Ovary (tissue), 9 donors: Measurements from ENCODE around the gene PODNL1. TPM values are rescaled to one million over a fixed set of nuclear protein-coding genes. Genes with fewer than 3 reads are reported as not detected.

Experiments
- DNase-seq, 5 donors: peaks; one replicate each; pipeline ENCODE4 v3.0.0-alpha.2; 2019 to 2020
- H3K27ac ChIP-seq, 2 donors: fragments of 200-600 bp; one replicate each; pipeline versions ENCODE4 v1.5.1 to v1.8.0; 2019 to 2022
- H3K27me3 ChIP-seq: fragments of 200-600 bp; one replicate; pipeline ENCODE4 v1.8.0; 2022
- H3K36me3 ChIP-seq: fragments of 200-600 bp; sonication (generic); one replicate; pipeline ENCODE4 v1.5.1; 2019
- H3K4me1 ChIP-seq: one replicate; pipeline ENCODE4 v1.8.1; 2013; ENCODE audit warnings: mild to moderate bottlenecking, moderate library complexity; ENCODE audit not compliant: insufficient read depth
- H3K4me3 ChIP-seq: fragments of 200-600 bp; sonication (generic); one replicate; pipeline ENCODE4 v1.5.1; 2017
- H3K9me3 ChIP-seq, 2 donors: fragments of 200-600 bp in 1 of 2; sonication (generic) in 1 of 2; one replicate each; pipeline versions ENCODE4 v1.5.1 to v1.8.1; 2013 to 2019; ENCODE audit warnings: mild to moderate bottlenecking in 1 of 2, moderate library complexity in 1 of 2
- CTCF ChIP-seq, 3 donors: fragments of 450-650 bp in 2 of 3; fragments of 200-600 bp in 1 of 3; IDR thresholded peaks; one replicate each; pipeline versions ENCODE4 v1.5.1 to v1.8.0; 2016 to 2022; ENCODE audit warnings: antibody characterized with exemption in 3 of 3, mild to moderate bottlenecking in 1 of 3
- EP300 ChIP-seq: sonication (generic); formaldehyde crosslinking; IDR thresholded peaks from one replicate; pipeline ENCODE4 v1.6.1; 2017; ENCODE audit warnings: antibody characterized with exemption
- POLR2A ChIP-seq: fragments of 450-650 bp; IDR thresholded peaks from one replicate; pipeline ENCODE4 v1.6.1; 2017; ENCODE audit warnings: antibody characterized with exemption, mild to moderate bottlenecking, moderate library complexity
- WGBS, 3 donors: extraction: QIAGEN DNeasy Blood & Tissue Kit in 1 of 3; methylation state at CpG; one replicate each; pipeline versions ENCODE4 v1.1.5 to v1.1.7; 2013 to 2017; 5-methylcytosine and 5-hydroxymethylcytosine counted together
- intact Hi-C, 4 donors: fragments of 100-400 bp; cut with DNase I; formaldehyde crosslinking; loops; one replicate each; pipeline versions ENCODE4 v1.11.0 to v1.15.1; 2022 to 2023
- polyA plus RNA-seq, 2 donors: library from polyadenylated mRNA; stranded (reverse); fragments of 200-250 nt in 1 of 2; fragments of 350-450 nt in 1 of 2; fragmentation: Illumina TruSeq in 1 of 2; extraction: RNeasy Lipid Tissue Mini Kit (QIAGEN cat#74804) in 1 of 2; gene quantifications; one replicate each; pipeline ENCODE4 v1.2.3, GENCODE V29; 2013 to 2014
- total RNA-seq, 7 donors: library from RNA; depleted of rRNA in 2 of 7; stranded (reverse); fragments of >200 nt in 2 of 7; fragmentation: NEBNext Ultra II Directional in 3 of 7; extraction: Animal tissue kit (Norgen Biotek cat#: 25700) in 3 of 7; gene quantifications; one replicate each; pipeline versions ENCODE4 v1.1.0 to v1.2.4, GENCODE V29; 2016 to 2023
- donor health status: DM: no; HTN: no; CAD: no; lungs with moderate emphysema.
- donor health status: DM: no; HTN: no; CAD: no.
- donor health status: Bipolar disorder and iron deficiency.
- donor health status: DM: yes; HTN: yes; CAD: no.
- donor health status: DM: no; HTN: no; CAD: no.
- donor health status: DM: yes; HTN: yes; CAD: no.

Gene PODNL1
- total and polyA plus RNA-seq, 9 donors: 0.48 to 3.8 (median 1.4) TPM

GRCh38 chr19:13981988-13982501, 43.8 kb upstream of the PODNL1 start:
- 92 to 96% (median 92%) methylated on average over 17 of the region's 17 CpGs for WGBS, 3 donors
- Histone ChIP-seq H3K4me1 (peaks cover 5% of the 10 kb centered on the region), H3K36me3 (no peaks in the 10 kb centered on the region), H3K27me3 (no peaks in the 10 kb centered on the region), H3K9me3 (no peaks in the 10 kb centered on the region), H3K4me3 (no peak overlapping the region), H3K27ac (no peak overlapping the region)
- intact Hi-C loops: no loop called here
- DNase-seq: no peak
- TF ChIP-seq POLR2A: no peak
- TF ChIP-seq CTCF (IDR thresholded peaks at IDR 0.05): no peak
- no peak for TF ChIP-seq EP300

GRCh38 chr19:13981467-13981866, 43.2 kb upstream of the PODNL1 start:
- Histone ChIP-seq H3K9me3 (no peaks in the 10 kb centered on the region), H3K27ac (no peak overlapping the region), H3K4me3 (no peak overlapping the region), H3K36me3 (no peaks in the 10 kb centered on the region), H3K27me3 (no peaks in the 10 kb centered on the region), H3K4me1 (peaks cover 5% of the 10 kb centered on the region)
- intact Hi-C loops: no loop called here
- no peak for DNase-seq
- TF ChIP-seq EP300 (no peak), POLR2A (no peak), CTCF (IDR thresholded peaks at IDR 0.05) (no peak)
- WGBS, 3 donors: 83 to 94% (median 92%) methylated on average over 9 of the region's 9 CpGs

GRCh38 chr19:13981021-13981420, 42.8 kb upstream of the PODNL1 start:
- TF ChIP-seq POLR2A (no peak), CTCF (IDR thresholded peaks at IDR 0.05) (no peak), EP300 (no peak)
- Histone ChIP-seq H3K36me3 (no peaks in the 10 kb centered on the region), H3K27ac (no peak overlapping the region), H3K4me1 (peaks cover 5% of the 10 kb centered on the region), H3K9me3 (no peaks in the 10 kb centered on the region), H3K27me3 (no peaks in the 10 kb centered on the region), H3K4me3 (no peak overlapping the region)
- DNase-seq: no peak
- WGBS, 3 donors: 92 to 97% (median 96%) methylated on average over 3 to 5 of the region's 5 CpGs
- intact Hi-C loops: no loop called here

GRCh38 chr19:13980340-13980739, 42.1 kb upstream of the PODNL1 start:
- intact Hi-C loops: no loop called here
- no peak for TF ChIP-seq CTCF (IDR thresholded peaks at IDR 0.05)
- no peak for TF ChIP-seq EP300
- TF ChIP-seq POLR2A: no peak
- DNase-seq: no peak
- H3K9me3 ChIP-seq: no peaks in the 10 kb centered on the region
- no peaks in the 10 kb centered on the region for H3K36me3 ChIP-seq
- no peak overlapping the region for H3K4me3 ChIP-seq
- 90 to 96% (median 92%) methylated on average over 12 to 15 of the region's 15 CpGs for WGBS, 3 donors
- H3K27ac ChIP-seq: no peak overlapping the region
- H3K4me1 ChIP-seq: peaks cover 5% of the 10 kb centered on the region
- H3K27me3 ChIP-seq: no peaks in the 10 kb centered on the region
